Measurements from ENCODE around the gene CD80.

GRCh38 chr3:119598410-119599098 lies 39.1 kb upstream of the CD80 start:
- no peak for TF ChIP-seq CTCF (conservative IDR thresholded peaks at IDR 0.05 in 1 of 2, IDR thresholded peaks at IDR 0.05 in 1 of 2; ENCODE audit: low read depth in 1 of 2, low read length in 2 of 2)
- TF ChIP-seq EZH2 (IDR thresholded peaks at IDR 0.05; ENCODE audit: low read length, missing control alignments) = no peak

Data from fibroblast of lung (primary cell).